K562 (cell line): Measurements from ENCODE around the gene SLC7A6. TPM values are rescaled to one million over a fixed set of nuclear protein-coding genes. Genes with fewer than 3 reads are reported as not detected.

Experiments
- BCL6 ChIP-seq: fragments of 250-450 bp; sonication (Bioruptor Pico); IDR thresholded peaks from 2 replicates; pipeline ENCODE4 v1.4.0; 2020
- EP300 ChIP-seq: IDR thresholded peaks from 2 replicates; pipeline ENCODE4 v1.6.1; 2012; ENCODE audit warnings: low read length, improper control_type of control experiment
- JUND ChIP-seq, 2 experiments: IDR thresholded peaks; 2 replicates in 1 of 2; 3 replicates in 1 of 2; pipeline ENCODE4 v1.6.1; 2011; ENCODE audit warnings: borderline replicate concordance in 2 of 2, low read depth in 2 of 2, low read length in 2 of 2, improper control_type of control experiment in 1 of 2, missing biosample characterization in 1 of 2, missing genetic modification characterization in 1 of 2, missing genetic modification reagents in 1 of 2
- KLF16 ChIP-seq: IDR thresholded peaks from 2 replicates; pipeline ENCODE4 v1.6.1; 2016; ENCODE audit warnings: antibody characterized with exemption
- MCM2 ChIP-seq: fragments of 450-650 bp; IDR thresholded peaks from 2 replicates; pipeline ENCODE4 v1.6.1; 2017; ENCODE audit warnings: low read depth, mild to moderate bottlenecking
- MTA1 ChIP-seq: fragments of 450-650 bp; IDR thresholded peaks from 2 replicates; pipeline ENCODE4 v1.6.1; 2017; ENCODE audit warnings: borderline replicate concordance
- RBM15 ChIP-seq: fragments of 200-400 bp; formaldehyde crosslinking; IDR thresholded peaks from 2 replicates; pipeline ENCODE4 v1.6.1; 2018; ENCODE audit warnings: mild to moderate bottlenecking, low read length, moderate library complexity; ENCODE audit not compliant: insufficient read depth
- SIN3B ChIP-seq: fragments of 450-650 bp; IDR thresholded peaks from 2 replicates; pipeline ENCODE4 v1.6.1; 2017; ENCODE audit warnings: low read depth, mild to moderate bottlenecking, moderate library complexity
- ZNF263 ChIP-seq: sonication (generic); formaldehyde crosslinking; IDR thresholded peaks from 2 replicates; pipeline ENCODE4 v1.8.0; 2022; ENCODE audit warnings: mild to moderate bottlenecking, missing genetic modification reagents, borderline replicate concordance
- ZNF431 ChIP-seq: sonication (generic); formaldehyde crosslinking; IDR thresholded peaks from 2 replicates; pipeline ENCODE4 v1.8.0; 2022; ENCODE audit warnings: mild to moderate bottlenecking, missing genetic modification reagents
- polyA plus RNA-seq, 8 experiments: library from polyadenylated mRNA; depleted of rRNA in 4 of 8; stranded (reverse) in 5 of 8; unstranded in 3 of 8; fragments of >200 nt; fragmentation: Nextera tagmentation in 2 of 8; fragmentation: Illumina TruSeq in 1 of 8; extraction: Ambion mirVana in 2 of 8; extraction: Trizol in 1 of 8; gene quantifications; 2 replicates each; pipeline versions ENCODE4 v1.2.1 to v1.2.3, GENCODE V29; 2011 to 2014; ENCODE audit warnings: inconsistent platforms in 1 of 8, missing spikeins in 1 of 8
- total RNA-seq, 7 experiments: library from RNA; depleted of rRNA in 6 of 7; stranded (reverse); fragments of >200 nt in 6 of 7; fragmentation: Illumina TruSeq in 2 of 7; extraction: Trizol in 2 of 7; gene quantifications; 2 replicates each; pipeline versions ENCODE4 v1.2.1 to v1.2.3, GENCODE V29; 2011 to 2021; ENCODE audit warnings: low replicate concordance in 1 of 7
- TF ChIP-seq, protein P1 (sequence below): fragments of 450-650 bp; formaldehyde crosslinking; conservative IDR thresholded peaks from 2 replicates; pipeline ENCODE4 v1.4.0; 2022; ENCODE audit warnings: mild to moderate bottlenecking, missing genetic modification characterization
- TF ChIP-seq, protein P2 (sequence below), 2 experiments: fragments of 450-650 bp; formaldehyde crosslinking in 1 of 2; IDR thresholded peaks; 2 replicates each; pipeline versions ENCODE4 v1.4.0 to v1.6.1; 2014 to 2020; ENCODE audit warnings: mild to moderate bottlenecking in 2 of 2, borderline replicate concordance in 1 of 2, low read depth in 1 of 2
- TF ChIP-seq, protein P3 (sequence below), 3 experiments: IDR thresholded peaks in 2 of 3; conservative IDR thresholded peaks in 1 of 3; 2 replicates each; pipeline ENCODE4 v1.5.1; 2011 to 2012; ENCODE audit warnings: low read length in 3 of 3, mild to moderate bottlenecking in 3 of 3, control low read depth in 2 of 3, improper control_type of control experiment in 1 of 3, inconsistent platforms in 1 of 3, low read depth in 1 of 3, mixed read lengths in 1 of 3, moderate library complexity in 1 of 3; ENCODE audit not compliant: insufficient read depth in 2 of 3

The SLC7A6 gene
- total and polyA plus RNA-seq, 9 of the 15 experiments (the other 6 are each of a cell fraction or from before 2014, with no cell fraction given), result 12.6 to 60.1 (median 29.8) TPM

DNA sequence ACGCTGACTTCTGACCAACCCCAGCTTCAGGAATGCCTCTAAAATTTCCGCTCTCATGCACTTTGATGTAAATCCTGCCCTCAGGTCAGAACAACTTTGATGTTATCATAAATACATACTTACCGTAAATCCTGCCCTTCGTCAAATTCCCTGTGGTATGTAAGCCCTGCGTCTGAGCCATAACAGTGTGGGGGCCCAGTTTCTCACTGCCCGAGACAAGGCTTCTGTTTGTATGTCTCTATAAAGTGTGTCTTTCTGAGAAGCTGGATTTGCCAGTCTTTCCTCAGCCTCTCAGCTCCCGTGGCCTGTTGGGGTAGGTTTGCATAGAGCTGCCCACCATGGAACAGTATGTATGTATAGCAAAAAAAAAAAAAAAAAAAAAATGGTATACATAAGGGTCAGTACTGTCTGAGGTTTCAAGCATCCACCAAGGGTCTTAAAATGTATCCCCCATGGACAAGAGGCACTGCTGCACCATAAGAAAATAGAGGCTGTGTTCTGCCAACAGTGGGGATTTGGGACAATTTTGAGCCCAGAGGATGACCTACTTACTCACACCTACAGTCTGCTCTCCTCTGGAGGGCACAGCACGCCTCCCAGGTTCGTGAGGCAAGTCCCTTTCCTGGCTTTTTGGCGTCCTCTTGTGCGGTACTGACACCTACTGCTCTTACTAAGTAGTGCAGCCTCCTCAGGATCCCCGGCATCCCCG lies 64.0 kb downstream of the SLC7A6 start (continued):
- TF ChIP-seq, protein P1, sequence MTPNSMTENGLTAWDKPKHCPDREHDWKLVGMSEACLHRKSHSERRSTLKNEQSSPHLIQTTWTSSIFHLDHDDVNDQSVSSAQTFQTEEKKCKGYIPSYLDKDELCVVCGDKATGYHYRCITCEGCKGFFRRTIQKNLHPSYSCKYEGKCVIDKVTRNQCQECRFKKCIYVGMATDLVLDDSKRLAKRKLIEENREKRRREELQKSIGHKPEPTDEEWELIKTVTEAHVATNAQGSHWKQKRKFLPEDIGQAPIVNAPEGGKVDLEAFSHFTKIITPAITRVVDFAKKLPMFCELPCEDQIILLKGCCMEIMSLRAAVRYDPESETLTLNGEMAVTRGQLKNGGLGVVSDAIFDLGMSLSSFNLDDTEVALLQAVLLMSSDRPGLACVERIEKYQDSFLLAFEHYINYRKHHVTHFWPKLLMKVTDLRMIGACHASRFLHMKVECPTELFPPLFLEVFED (CRISPR knock-in tag), result 0 out of 2 replicates have a peak, but pooled peaks have one; percentile 57
- TF ChIP-seq JUND (IDR thresholded peaks at IDR 0.05; ENCODE audit: borderline replicate concordance, low read depth, low read length) (0 out of 2 replicates have a peak, but pooled peaks have one; percentile 37), JUND (tag; IDR thresholded peaks at IDR 0.05; ENCODE audit: borderline replicate concordance, low read depth, low read length) (no peak), SIN3B (no peak), KLF16 (peak; percentile 37; the same call in 1 of the 2 replicates), ZNF431 (CRISPR knock-in tag) (no peak), RBM15 (no peak), MTA1 (no peak), MCM2 (no peak), BCL6 (CRISPR knock-in tag) (no peak), ZNF263 (CRISPR knock-in tag) (peak; percentile 48; the same call in 1 of the 2 replicates), EP300 (no peak)
- TF ChIP-seq, protein P2, sequence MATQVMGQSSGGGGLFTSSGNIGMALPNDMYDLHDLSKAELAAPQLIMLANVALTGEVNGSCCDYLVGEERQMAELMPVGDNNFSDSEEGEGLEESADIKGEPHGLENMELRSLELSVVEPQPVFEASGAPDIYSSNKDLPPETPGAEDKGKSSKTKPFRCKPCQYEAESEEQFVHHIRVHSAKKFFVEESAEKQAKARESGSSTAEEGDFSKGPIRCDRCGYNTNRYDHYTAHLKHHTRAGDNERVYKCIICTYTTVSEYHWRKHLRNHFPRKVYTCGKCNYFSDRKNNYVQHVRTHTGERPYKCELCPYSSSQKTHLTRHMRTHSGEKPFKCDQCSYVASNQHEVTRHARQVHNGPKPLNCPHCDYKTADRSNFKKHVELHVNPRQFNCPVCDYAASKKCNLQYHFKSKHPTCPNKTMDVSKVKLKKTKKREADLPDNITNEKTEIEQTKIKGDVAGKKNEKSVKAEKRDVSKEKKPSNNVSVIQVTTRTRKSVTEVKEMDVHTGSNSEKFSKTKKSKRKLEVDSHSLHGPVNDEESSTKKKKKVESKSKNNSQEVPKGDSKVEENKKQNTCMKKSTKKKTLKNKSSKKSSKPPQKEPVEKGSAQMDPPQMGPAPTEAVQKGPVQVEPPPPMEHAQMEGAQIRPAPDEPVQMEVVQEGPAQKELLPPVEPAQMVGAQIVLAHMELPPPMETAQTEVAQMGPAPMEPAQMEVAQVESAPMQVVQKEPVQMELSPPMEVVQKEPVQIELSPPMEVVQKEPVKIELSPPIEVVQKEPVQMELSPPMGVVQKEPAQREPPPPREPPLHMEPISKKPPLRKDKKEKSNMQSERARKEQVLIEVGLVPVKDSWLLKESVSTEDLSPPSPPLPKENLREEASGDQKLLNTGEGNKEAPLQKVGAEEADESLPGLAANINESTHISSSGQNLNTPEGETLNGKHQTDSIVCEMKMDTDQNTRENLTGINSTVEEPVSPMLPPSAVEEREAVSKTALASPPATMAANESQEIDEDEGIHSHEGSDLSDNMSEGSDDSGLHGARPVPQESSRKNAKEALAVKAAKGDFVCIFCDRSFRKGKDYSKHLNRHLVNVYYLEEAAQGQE (IDR thresholded peaks at IDR 0.05; ENCODE audit: borderline replicate concordance), result peak; percentile 76
- TF ChIP-seq, protein P2 (CRISPR knock-in tag; IDR thresholded peaks at IDR 0.05; ENCODE audit: low read depth), result no peak
- TF ChIP-seq, protein P3, sequence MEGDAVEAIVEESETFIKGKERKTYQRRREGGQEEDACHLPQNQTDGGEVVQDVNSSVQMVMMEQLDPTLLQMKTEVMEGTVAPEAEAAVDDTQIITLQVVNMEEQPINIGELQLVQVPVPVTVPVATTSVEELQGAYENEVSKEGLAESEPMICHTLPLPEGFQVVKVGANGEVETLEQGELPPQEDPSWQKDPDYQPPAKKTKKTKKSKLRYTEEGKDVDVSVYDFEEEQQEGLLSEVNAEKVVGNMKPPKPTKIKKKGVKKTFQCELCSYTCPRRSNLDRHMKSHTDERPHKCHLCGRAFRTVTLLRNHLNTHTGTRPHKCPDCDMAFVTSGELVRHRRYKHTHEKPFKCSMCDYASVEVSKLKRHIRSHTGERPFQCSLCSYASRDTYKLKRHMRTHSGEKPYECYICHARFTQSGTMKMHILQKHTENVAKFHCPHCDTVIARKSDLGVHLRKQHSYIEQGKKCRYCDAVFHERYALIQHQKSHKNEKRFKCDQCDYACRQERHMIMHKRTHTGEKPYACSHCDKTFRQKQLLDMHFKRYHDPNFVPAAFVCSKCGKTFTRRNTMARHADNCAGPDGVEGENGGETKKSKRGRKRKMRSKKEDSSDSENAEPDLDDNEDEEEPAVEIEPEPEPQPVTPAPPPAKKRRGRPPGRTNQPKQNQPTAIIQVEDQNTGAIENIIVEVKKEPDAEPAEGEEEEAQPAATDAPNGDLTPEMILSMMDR (IDR thresholded peaks at IDR 0.05 in 2 of 3, conservative IDR thresholded peaks at IDR 0.05 in 1 of 3; ENCODE audit: insufficient read depth in 2 of 3, low read depth in 1 of 3, low read length in 3 of 3), result peak; percentile 95 to 96 (median 95)
